ENCODE data around the gene SYCN.

- TF ChIP-seq CTCF (IDR thresholded peaks at IDR 0.05), result no peak
- TF ChIP-seq POLR2A (IDR thresholded peaks at IDR 0.05), result no peak
Observed at GRCh38 chr19:39238209-39238608, 34.1 kb upstream of the SYCN start.

All from uterus (tissue), 2 donors.